Activated CD4-positive, alpha-beta memory T cell treated with anti-CD3 and anti-CD28 coated beads, Interleukin-2, amount 10 ng/mL, durations not matched to agents 7 days and 5 days (primary cell): ENCODE measurements around the gene MRPL20. TPM values are rescaled to one million over a fixed set of nuclear protein-coding genes. Genes with fewer than 3 reads are reported as not detected.
"Not testable (repeated sequence)": the region's sequence is repeated elsewhere in the genome, so short reads cannot be mapped to it uniquely, and the experiment has no call there.

Experiments used
- CTCF ChIA-PET: fragments of 350-600 bp; sonication (Branson Sonifier 250); formaldehyde crosslinking; loops from one replicate; lab custom pipeline; 2021; ENCODE audit warnings: antibody characterized with exemption, inconsistent platforms; lab: Charles Lee
- POLR2A ChIA-PET: fragments of 350-600 bp; sonication (Branson Sonifier 250); formaldehyde crosslinking; loops from one replicate; lab custom pipeline; 2021; ENCODE audit warnings: antibody characterized with exemption; lab: Charles Lee
- DNase-seq: peaks from one replicate; pipeline ENCODE4 v3.0.0-alpha.2; 2020
- H3K27ac Mint-ChIP-seq: one replicate; pipeline ENCODE4 v1.8.0; 2021; ENCODE audit warnings: mild to moderate bottlenecking, mixed read lengths
- H3K27me3 Mint-ChIP-seq: one replicate; pipeline ENCODE4 v1.8.0; 2021; ENCODE audit warnings: mixed read lengths
- H3K36me3 Mint-ChIP-seq: one replicate; pipeline ENCODE4 v1.8.0; 2021; ENCODE audit warnings: low read depth, mixed read lengths
- H3K4me1 Mint-ChIP-seq: one replicate; pipeline ENCODE4 v1.8.0; 2021; ENCODE audit warnings: mixed read lengths
- H3K4me3 Mint-ChIP-seq: one replicate; pipeline ENCODE4 v1.8.0; 2021; ENCODE audit warnings: mild to moderate bottlenecking, mixed read lengths
- H3K9me3 Mint-ChIP-seq: one replicate; pipeline ENCODE4 v1.8.0; 2021; ENCODE audit warnings: mixed read lengths
- total RNA-seq, 2 experiments: library from RNA; stranded (reverse); gene quantifications; one replicate each; pipeline ENCODE4 v1.2.3, GENCODE V29; 2021

The MRPL20 gene
- total RNA-seq, 2 experiments from 2014 or later: 82.8 to 87.3 TPM

GRCh38 chr1:1419363-1419812 lies 12.3 kb upstream of the MRPL20 start:
- Mint-ChIP-seq H3K27me3 (peaks cover 8% of the 10 kb centered on the region), H3K36me3 (no peaks in the 10 kb centered on the region), H3K4me3 (no peak overlapping the region), H3K9me3 (no peaks in the 10 kb centered on the region), H3K4me1 (peaks cover 23% of the 10 kb centered on the region), H3K27ac (no peak overlapping the region)
- ChIA-PET CTCF (no interaction called here), POLR2A (interaction anchor here (0.6 kb wide), 1 partner anchor 10 kb away, joined by 3 read pairs; no protein-coding TSS in a partner anchor)
- no peak for DNase-seq

GRCh38 chr1:1418464-1419362 lies 11.6 kb upstream of the MRPL20 start:
- CTCF ChIA-PET: no interaction called here
- H3K36me3 Mint-ChIP-seq: no peaks in the 10 kb centered on the region
- peaks cover 23% of the 10 kb centered on the region for H3K4me1 Mint-ChIP-seq
- peaks cover 8% of the 10 kb centered on the region for H3K27me3 Mint-ChIP-seq
- DNase-seq: no peak
- POLR2A ChIA-PET: no interaction called here
- no peak overlapping the region for H3K27ac Mint-ChIP-seq
- no peaks in the 10 kb centered on the region for H3K9me3 Mint-ChIP-seq
- no peak overlapping the region for H3K4me3 Mint-ChIP-seq

- peaks cover 23% of the 10 kb centered on the region for H3K4me1 Mint-ChIP-seq
- H3K27me3 Mint-ChIP-seq, DNase-seq, CTCF ChIA-PET, H3K4me3 Mint-ChIP-seq, H3K9me3 Mint-ChIP-seq, H3K27ac Mint-ChIP-seq, H3K36me3 Mint-ChIP-seq, POLR2A ChIA-PET: not testable (repeated sequence)
Measured at GRCh38 chr1:1417825-1418463, 10.9 kb upstream of the MRPL20 start.

GRCh38 chr1:1417396-1417795 lies 10.3 kb upstream of the MRPL20 start:
- H3K27me3 Mint-ChIP-seq, H3K9me3 Mint-ChIP-seq, CTCF ChIA-PET, H3K36me3 Mint-ChIP-seq, H3K27ac Mint-ChIP-seq, DNase-seq, H3K4me3 Mint-ChIP-seq, POLR2A ChIA-PET: not testable (repeated sequence)
- H3K4me1 Mint-ChIP-seq: peaks cover 17% of the 10 kb centered on the region

GRCh38 chr1:1415751-1416150 lies 8.7 kb upstream of the MRPL20 start:
- Mint-ChIP-seq H3K4me1 (peaks cover 17% of the 10 kb centered on the region), H3K27ac (no peak overlapping the region), H3K4me3 (no peak overlapping the region), H3K36me3 (no peaks in the 10 kb centered on the region), H3K9me3 (no peaks in the 10 kb centered on the region), H3K27me3 (peaks cover 2% of the 10 kb centered on the region)
- POLR2A ChIA-PET: interaction anchor here (1.1 to 1.5 kb wide), 2 partner anchors 10 to 17 kb away, joined by 3 read pairs; partner anchors contain the start of gene CCNL2
- no peak for DNase-seq
- CTCF ChIA-PET: interaction anchor here (1.2 kb wide), 1 partner anchor 89 kb away, joined by 4 read pairs; no protein-coding TSS in a partner anchor

GRCh38 chr1:1412311-1412902 lies 5.3 kb upstream of the MRPL20 start:
- POLR2A ChIA-PET, DNase-seq, H3K36me3 Mint-ChIP-seq, H3K27ac Mint-ChIP-seq, CTCF ChIA-PET, H3K27me3 Mint-ChIP-seq, H3K9me3 Mint-ChIP-seq, H3K4me3 Mint-ChIP-seq: not testable (repeated sequence)
- H3K4me1 Mint-ChIP-seq: peaks cover 15% of the 10 kb centered on the region

GRCh38 chr1:1411626-1412025 lies 4.5 kb upstream of the MRPL20 start:
- DNase-seq: no peak
- peaks cover 10% of the 10 kb centered on the region for H3K36me3 Mint-ChIP-seq
- no peak overlapping the region for H3K4me3 Mint-ChIP-seq
- H3K4me1 Mint-ChIP-seq: peaks cover 18% of the 10 kb centered on the region
- no peaks in the 10 kb centered on the region for H3K9me3 Mint-ChIP-seq
- H3K27ac Mint-ChIP-seq: no peak overlapping the region
- ChIA-PET CTCF (no interaction called here), POLR2A (interaction anchor here (1.4 kb wide), 1 partner anchor 12 kb away, joined by 5 read pairs; the partner anchor contains the start of gene CCNL2)
- no peaks in the 10 kb centered on the region for H3K27me3 Mint-ChIP-seq

- H3K9me3 Mint-ChIP-seq, H3K27ac Mint-ChIP-seq, H3K4me3 Mint-ChIP-seq, CTCF ChIA-PET, H3K27me3 Mint-ChIP-seq, DNase-seq: not testable (repeated sequence)
- POLR2A ChIA-PET: interaction anchor here (1.4 kb wide), 2 partner anchors 11 kb away, joined by 4 to 5 read pairs; partner anchors contain the start of gene CCNL2
- Mint-ChIP-seq H3K4me1 (peaks cover 32% of the 10 kb centered on the region), H3K36me3 (peaks cover 23% of the 10 kb centered on the region)
Measured at GRCh38 chr1:1410238-1410637, 3.1 kb upstream of the MRPL20 start.

- no peaks in the 10 kb centered on the region for H3K27me3 Mint-ChIP-seq
- peak overlapping the region; percentile 80 for H3K27ac Mint-ChIP-seq
- peaks cover 35% of the 10 kb centered on the region for H3K36me3 Mint-ChIP-seq
- H3K9me3 Mint-ChIP-seq: no peaks in the 10 kb centered on the region
- peaks cover 42% of the 10 kb centered on the region for H3K4me1 Mint-ChIP-seq
- POLR2A ChIA-PET: interaction anchor here (0.8 to 3.8 kb wide), 11 partner anchors 9 to 320 kb away, joined by 3 to 41 read pairs (median 4); partner anchors contain the start of genes ANKRD65, ATAD3A, AURKAIP1 and CCNL2
- CTCF ChIA-PET: interaction anchor here (1.3 to 2.2 kb wide), 4 partner anchors 9 to 97 kb away, joined by 3 to 11 read pairs (median 6); partner anchors contain the start of gene CCNL2
- peak; percentile 34 for DNase-seq
- peak overlapping the region; percentile 91 for H3K4me3 Mint-ChIP-seq
Measured at GRCh38 chr1:1407636-1408318, 684 bp upstream of the MRPL20 start.

GRCh38 chr1:1406101-1406820 lies 832 bp downstream of the MRPL20 start:
- POLR2A ChIA-PET: interaction anchor here (0.6 to 3.8 kb wide), 11 partner anchors 7 to 393 kb away, joined by 3 to 41 read pairs (median 4); partner anchors contain the start of genes ATAD3A, AURKAIP1, CCNL2 and CDK11A
- DNase-seq: no peak
- peaks cover 48% of the 10 kb centered on the region for H3K36me3 Mint-ChIP-seq

GRCh38 chr1:1403653-1404052 lies 3.4 kb downstream of the MRPL20 start:
- Mint-ChIP-seq H3K9me3 (no peaks in the 10 kb centered on the region), H3K4me1 (peaks cover 65% of the 10 kb centered on the region), H3K4me3 (no peak overlapping the region), H3K36me3 (peaks cover 62% of the 10 kb centered on the region), H3K27ac (no peak overlapping the region), H3K27me3 (no peaks in the 10 kb centered on the region)
- DNase-seq: no peak
- ChIA-PET POLR2A (interaction anchor here (0.6 kb wide), 1 partner anchor 162 kb away, joined by 3 read pairs; no protein-coding TSS in a partner anchor), CTCF (no interaction called here)

More at GRCh38 chr1:1406101-1406820, 832 bp downstream of the MRPL20 start:
- H3K4me1 Mint-ChIP-seq: peaks cover 52% of the 10 kb centered on the region
- CTCF ChIA-PET: interaction anchor here (0.7 to 2.2 kb wide), 3 partner anchors 7 to 31 kb away, joined by 3 to 11 read pairs (median 3); partner anchors contain the start of genes AURKAIP1 and CCNL2
- H3K27me3 Mint-ChIP-seq: no peaks in the 10 kb centered on the region
- peak overlapping the region; percentile 91 for H3K27ac Mint-ChIP-seq
- no peaks in the 10 kb centered on the region for H3K9me3 Mint-ChIP-seq
- H3K4me3 Mint-ChIP-seq: peak overlapping the region; percentile 91
